HL-60/S4 treated with retinoic acid at 250 ng/mL for 4 days and 3 days (cell line): ENCODE data around the gene GINS2.

Experiments used
- in situ Hi-C: fragments of 300-500 bp; cut with MboI; formaldehyde crosslinking; loops from 2 replicates; pipeline ENCODE4 v1.7.0; 2022; ENCODE audit warnings: low sequenced_read_pairs

Gene GINS2

DNA sequence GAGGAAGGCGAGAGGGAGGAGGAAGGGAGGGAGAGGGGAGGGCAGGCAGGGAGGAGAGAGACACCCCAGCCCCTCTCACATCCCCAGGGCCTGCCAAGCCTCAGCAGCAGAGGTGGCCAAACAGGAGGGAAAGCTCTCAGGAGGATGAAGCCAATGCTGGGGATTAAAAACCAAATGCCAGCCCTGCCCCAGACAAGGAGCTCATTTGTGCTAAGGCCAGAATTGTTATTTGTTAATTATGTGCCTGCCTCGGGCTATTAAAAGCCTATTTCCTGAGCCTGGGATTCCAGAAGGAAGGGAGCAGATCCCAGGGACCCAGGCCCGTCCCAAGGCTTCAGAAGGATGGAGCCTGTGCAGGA lies 27.9 kb upstream of the GINS2 start:
- in situ Hi-C loops = no loop called here

DNA sequence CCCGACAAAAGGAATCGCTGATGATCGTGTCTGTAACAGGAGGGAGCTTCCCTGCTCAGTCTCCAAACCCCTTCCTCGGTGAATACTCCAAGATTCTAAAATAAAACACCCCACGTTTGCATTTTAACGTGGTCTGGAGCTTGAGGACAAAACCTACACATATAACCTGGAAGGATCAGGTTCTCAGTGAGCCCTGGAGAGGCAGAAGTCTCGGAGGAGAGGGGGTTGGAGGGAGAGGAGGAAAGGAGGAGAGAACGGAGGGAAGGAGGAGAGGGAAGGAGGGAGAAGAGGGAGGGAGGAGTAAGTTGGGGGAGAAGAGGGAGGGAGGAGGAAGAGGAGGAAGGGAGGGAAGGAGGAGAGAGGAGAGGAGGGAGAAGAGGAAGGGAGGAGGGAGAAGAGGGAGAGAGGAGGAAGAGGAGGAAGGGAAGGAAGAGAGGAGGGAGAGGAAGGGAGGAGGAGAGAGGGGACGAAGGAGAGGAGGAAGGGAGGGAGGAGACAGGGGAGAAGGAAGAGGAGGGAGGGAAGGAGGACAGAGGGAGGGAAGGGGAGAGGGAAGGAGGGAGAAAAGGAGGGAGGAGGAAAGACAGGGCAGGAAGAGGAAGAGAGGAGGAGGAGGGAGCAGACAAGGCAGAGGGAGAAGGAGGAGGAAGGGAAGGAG lies 27.4 kb upstream of the GINS2 start:
- in situ Hi-C loops = no loop called here

DNA sequence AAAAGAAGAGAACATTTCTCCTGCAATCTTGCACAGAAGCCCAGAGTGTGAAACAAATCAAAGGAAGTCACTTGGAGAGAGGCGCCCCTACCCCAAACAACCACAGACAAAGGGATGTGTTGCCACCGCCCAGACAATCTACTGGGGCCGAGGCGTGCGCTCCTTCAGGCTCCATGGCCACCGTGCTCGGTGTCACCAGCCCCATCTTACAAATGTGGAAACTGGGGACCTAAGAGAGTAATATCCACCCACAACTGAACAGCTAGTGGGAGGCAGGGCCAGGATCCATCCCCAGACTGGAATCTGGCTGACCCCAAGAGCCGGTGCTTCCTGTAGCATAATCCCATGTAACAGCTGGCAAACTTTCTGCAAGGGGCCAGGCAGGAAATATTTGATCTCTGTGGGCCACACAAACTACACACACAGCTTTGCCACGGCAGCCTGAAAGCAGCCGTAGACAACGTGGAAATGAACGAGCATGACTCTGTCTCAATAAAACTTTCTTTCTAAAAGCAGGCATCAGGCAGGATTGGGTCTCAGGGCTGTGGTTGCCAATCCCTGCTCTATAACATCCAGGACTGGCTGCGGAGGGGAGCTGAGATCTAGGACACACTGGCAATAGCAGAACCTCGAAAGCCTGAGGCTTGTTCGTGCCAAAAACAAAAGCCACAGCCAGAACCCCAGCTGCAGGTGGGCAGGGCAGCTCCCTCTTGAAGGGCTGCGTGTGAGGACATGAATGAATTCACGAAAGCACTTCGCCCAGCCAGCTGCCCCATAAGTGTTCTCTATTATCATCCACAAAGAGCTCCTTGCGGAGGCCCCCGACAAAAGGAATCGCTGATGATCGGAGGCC lies 26.6 kb upstream of the GINS2 start:
- in situ Hi-C loops = no loop called here

DNA sequence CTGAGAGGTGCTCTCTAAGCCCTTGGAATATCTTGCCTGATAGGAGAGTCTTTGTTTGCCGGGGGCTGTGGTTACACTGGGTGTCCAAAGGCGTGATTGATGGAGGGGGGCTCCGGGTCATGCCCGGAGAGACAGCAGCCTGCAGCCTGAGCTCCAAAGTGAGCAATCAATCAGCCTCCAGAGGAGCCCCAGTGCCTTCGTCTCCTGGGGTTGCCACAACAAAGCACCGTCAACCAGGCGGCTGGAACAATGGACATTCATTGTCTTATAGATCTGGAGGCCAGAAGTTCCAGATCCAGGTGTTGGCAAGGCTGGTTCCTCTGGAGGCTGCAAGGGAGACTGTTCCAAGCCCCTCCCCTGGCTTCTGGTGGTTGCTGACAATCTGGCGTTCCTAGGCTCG lies 24.0 kb upstream of the GINS2 start:
- in situ Hi-C loops = no loop called here

DNA sequence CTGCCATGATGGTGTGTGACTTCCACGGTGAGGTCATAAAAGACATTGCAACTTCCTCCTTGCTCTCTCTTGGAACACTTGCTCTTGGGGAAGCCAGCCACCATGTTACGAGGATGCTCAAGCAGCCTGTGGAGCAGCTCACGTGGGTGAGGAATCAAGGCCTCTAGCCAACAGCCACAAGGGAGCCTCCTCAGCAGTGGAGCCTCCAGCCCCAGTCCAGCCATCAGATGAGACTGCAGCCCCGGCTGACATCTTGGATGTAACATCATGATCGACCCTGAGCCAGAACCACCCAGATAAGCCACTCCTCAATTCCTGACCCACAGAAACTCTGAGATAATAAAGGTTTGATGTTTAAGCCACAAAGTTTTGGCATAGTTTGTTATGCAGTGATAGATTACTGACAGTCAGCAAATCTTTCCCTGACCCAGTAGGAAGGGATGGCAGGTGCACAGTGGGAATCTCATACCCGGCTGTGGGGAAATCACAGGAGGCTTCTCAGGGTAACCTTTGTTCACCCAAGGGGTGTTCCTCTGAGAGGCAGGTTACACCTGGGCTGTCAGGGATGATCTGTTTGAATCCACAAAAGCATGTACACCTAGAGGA lies 23.3 kb upstream of the GINS2 start:
- in situ Hi-C loops = no loop called here

DNA sequence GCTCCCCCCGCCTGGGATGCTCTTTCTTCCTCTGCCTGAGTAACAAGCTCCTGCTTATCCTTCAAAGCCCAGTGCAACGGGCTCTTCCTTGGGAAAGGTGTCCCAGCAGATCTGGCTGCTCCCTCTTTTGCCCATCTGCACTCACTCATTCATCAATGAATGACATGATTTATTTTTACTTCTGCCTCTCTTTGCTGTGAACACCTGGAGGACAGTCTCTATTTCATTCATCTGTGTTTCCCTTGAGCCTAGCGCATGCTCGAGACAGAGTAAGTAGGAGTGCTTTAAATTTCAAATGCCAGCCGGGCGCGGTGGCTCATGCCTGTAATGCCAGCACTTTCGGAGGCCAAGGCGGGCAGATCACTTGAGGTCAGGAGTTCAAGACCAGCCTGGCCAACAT lies 22.0 kb upstream of the GINS2 start:
- in situ Hi-C loops = no loop called here

DNA sequence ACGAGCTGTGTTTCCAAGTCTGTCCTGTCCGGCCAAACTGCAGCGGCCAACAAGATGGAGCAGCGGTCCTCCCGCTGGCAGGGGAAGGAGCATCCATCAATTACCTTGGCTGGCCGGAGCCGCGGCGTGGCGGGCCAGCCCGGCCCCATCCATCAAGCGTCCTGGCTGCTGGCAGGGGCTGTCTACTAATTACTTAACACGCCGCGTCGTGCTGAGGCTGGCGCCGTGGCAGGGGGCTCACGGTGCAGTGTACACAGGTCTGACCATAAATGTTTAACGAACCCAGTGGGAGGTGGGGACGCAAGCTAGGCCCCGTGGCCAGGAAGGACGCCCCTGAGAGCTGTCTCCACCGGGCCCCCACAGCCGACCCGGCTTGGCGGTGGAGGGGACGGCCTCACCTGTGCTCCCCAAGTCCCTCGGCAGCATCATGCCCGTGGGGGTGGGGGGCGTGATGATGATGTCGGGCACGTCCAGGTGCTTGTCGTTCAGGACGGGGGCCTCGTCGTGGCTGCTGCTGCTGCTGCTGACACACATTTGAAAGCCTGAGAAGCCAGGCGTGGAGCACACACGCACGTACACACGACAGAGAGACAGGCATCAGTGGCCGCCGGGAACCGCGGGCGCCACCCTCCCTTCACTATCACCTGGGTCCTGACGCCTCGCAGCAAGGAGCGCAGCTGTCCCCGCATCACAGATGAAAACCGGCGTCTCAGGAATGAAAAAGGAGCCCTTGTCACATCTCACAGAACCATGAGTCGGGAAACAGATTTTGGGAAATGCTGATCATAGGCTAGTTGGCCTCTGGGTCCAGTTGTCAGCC lies 21.2 kb upstream of the GINS2 start:
- in situ Hi-C loops = no loop called here

DNA sequence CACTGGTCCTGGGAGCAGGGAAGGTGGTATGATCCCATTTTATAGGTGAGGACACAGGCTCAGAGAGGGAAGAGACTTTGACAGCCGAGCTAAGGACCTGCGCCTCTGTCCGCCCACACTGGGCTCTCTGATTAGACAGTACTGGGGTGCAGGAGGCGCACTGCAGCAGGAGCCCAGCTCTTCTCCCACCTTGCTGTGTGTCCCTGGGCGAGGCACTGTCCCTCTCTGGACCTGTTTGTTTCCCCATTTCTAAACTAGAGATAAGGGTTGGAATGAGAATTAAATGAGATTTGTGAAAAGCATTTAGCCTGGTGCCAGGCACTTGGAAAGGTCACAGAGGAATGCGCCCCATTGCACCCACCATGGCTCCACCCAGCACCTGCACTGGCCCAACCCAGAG lies 19.6 kb upstream of the GINS2 start:
- in situ Hi-C loops = no loop called here

DNA sequence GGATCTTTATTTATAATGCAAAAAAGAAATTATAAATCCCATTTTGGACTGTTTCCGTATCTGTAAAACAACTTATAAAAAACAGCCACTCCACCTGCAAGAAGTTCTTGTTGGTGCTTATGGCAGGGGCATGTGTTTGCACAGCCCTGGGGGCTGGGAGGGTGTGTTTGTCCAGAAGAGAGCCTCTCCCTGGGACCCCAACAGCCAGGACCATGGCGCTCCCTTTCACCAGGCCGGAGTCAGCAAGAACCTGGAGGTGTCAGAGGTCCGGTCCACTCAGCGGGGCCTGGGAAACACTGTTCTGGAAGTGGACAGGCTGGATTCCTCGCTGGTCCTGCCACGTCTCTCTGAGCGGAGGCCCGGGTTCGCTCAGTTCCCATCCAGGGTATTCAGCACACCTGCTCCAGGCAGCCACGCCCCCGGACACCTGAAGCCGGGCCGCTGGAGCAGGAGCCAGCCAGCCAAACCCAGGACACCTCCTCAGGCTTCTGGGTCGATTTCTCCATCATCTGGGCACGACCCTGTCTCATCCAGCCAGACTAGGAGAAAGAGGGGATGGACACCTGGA lies 18.9 kb upstream of the GINS2 start:
- in situ Hi-C loops = no loop called here

DNA sequence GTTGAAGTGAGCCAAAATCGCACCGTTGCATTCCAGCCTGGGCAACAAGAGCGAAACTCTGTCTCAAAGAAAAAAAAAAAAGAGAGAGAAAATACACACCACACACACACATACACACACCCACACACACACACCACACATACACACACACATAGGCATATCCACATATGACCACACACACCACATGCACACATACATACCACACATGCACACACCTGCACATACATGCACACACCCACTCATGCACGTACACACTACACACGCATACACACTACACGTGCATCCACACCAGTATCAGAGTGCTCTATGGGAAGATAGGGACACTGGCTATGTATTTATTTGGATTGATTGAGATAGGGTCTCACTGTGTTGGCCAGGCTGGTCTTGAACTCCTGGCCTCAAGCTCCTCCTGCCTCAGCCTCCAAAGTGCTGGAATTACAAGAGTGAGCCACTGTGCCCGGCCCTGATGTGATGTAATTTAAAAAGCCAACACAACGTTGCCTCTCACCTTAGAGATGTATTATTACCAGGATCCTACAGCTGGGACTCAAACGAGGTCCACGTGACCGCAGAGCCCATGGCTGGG lies 17.8 kb upstream of the GINS2 start:
- in situ Hi-C loops = no loop called here

DNA sequence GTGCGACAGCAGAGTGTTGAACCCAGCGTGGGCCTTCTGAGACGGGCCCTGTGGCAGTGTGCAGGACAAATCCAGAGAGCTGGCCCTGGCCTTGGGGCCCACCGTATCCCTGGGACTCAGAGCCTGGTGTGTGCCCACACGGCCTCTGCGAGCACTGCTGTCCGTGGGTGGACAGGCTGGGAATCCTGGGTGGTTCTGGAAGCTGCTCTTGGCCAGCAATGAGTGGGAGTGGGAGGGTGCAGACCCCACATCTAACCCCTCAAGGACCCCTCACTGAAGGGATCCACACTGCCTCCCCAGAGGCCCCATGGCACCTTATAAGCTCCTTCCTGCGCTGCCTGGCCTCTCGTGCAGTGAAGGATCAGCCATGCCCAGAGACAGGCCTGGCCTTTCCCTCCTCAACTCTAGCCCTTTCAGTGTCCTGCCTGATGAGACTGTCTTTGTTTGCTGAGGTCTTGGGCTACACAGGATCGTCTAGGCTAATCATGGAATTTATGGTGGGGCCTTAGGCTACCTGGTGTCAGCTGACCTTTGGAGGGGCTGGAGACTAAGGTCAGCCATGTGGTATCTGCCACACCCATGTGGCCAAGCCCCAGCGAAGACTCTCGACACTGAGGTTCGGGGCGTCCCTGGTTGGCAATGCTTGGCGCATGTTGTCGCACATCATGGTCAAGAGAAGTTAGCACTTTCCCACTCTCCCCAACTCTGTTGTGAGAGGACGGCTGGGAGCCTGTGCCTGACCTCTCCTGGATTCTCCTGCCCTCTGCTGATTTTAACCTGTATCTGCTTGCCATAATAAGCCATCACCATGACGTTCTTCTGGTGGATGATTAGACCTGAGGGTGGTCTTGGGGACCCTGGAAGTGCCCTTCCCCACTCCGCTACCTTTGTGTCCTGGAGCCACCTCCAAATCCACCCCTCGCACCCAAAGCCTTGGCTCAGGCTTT lies 16.4 kb upstream of the GINS2 start:
- in situ Hi-C loops = no loop called here

DNA sequence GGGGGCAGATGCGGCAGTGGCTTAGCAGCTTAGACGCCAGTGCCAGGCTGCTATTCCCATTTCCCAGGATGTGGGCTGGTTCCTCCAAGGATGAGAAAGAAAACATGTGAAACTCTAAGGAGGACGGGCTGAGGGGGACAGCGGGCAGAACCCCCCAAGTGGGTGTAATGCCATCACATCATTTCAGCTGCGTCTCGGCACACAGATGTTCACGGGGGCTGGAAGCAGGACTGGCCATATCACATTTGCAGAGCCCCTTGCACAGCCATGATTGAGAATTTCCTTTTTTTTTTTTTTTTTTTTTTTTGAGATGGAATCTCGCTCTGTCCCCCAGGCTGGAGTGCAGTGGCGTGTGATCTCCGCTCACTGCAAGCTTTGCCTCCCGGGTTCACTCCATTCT lies 15.3 kb upstream of the GINS2 start:
- in situ Hi-C loops = no loop called here

DNA sequence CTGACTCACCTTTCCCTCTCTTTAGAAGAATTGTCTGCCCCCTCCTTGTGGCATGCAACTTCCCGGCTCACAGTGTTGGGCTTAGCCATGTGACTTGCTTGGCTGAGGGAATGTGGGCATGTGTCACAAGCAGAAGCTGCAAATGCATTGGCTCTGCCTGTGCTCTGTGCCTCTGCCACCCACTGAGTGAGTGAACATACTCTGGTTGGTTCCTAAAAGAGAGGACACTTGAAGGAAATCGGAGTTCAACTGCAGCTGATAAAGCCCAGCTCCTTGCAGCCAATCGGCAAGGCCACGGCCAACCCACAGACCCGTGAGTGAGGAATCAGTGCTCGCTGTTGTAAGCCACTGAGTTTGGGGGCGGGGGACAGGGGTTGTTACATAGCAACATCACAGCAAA lies 10.9 kb upstream of the GINS2 start:
- in situ Hi-C loops = no loop called here

DNA sequence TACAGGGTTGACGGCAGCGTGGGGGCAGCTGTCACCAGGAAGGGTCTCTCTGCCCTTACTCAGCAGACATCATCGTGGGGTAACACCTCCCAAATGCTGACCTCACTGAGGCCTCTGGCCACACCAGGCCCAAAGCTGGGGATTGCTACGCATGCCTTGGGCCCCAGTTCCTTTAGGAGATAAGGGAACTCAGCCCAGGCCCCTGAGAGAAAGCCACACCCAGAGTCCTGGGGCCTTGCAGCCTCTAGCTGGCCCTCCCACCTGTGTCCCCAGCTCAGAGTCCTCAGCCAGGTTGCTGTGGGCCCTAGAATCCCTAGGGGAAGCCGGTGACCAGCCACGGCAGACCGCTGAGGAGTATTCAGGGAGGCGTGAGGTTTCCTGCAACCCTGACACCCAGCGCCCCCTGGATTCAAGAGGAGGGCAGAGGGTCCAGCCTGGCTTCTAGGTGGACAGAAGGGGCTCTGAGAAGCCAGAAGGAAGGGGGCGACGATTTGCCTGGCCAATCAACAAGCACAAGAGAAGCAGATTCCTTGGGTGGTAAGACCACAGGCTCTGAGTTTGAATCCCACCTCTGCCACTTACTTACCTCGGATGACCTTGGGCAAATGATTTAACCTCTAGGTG lies 10.3 kb upstream of the GINS2 start:
- in situ Hi-C loops = no loop called here

DNA sequence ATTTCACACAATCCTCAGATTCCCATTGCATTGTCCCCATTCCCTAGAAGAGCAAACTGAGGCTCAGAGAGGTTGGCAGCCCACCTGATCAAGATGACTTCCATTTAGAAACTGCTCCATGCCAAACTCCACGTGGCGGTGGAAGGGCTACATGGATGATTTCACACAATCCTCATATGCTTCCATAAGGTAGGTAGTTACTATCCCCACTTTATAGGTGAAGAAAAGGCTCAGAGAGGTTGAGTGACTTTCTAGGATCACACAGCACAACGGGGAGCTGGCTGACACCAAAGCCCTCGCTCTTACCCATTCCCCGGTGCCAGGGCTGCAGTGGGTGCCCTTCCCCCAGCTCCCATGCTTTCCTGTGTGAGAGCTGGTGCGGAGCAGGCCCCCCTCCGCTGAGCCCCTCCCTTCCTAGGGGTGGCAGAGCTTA lies 9.7 kb upstream of the GINS2 start:
- in situ Hi-C loops = no loop called here

DNA sequence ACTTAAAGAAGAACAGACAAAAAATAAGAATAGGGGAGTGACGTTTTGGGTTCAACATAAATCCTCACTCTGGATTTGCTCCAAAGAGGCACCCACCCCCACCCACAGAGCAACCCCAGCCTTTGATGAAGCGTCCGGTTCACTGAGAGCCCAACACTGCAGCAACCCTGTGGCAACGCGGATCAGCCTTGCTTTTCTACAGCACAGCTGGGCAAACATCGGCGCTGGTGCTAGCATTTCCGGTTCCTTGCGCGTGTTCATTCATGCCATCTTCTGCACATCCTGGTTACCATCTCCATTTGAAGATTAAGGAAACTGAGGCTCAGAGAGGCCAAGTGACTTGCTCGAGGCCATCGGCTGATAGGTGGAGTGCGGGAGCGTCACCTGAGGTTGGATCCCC lies 8.7 kb upstream of the GINS2 start:
- in situ Hi-C loops = no loop called here

DNA sequence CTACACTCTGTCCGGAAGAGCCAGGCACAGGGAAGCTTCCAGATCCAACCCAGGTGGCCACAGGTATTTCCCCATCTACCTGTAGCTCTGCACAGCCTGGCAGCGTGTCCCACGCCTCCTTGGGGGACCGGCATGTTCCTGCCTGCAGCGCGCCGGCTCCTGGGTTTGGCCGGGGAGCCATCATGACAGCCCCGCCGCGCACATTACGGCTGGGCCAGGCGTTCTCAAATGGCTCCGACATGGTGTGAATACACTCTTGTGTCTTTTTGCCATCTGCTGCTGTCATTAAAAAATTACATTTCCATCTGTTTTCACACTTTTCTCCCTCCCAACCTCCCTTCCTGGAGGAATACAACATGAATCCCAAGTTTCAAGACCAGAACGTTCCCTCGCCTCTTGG lies 8.0 kb upstream of the GINS2 start:
- in situ Hi-C loops = no loop called here

DNA sequence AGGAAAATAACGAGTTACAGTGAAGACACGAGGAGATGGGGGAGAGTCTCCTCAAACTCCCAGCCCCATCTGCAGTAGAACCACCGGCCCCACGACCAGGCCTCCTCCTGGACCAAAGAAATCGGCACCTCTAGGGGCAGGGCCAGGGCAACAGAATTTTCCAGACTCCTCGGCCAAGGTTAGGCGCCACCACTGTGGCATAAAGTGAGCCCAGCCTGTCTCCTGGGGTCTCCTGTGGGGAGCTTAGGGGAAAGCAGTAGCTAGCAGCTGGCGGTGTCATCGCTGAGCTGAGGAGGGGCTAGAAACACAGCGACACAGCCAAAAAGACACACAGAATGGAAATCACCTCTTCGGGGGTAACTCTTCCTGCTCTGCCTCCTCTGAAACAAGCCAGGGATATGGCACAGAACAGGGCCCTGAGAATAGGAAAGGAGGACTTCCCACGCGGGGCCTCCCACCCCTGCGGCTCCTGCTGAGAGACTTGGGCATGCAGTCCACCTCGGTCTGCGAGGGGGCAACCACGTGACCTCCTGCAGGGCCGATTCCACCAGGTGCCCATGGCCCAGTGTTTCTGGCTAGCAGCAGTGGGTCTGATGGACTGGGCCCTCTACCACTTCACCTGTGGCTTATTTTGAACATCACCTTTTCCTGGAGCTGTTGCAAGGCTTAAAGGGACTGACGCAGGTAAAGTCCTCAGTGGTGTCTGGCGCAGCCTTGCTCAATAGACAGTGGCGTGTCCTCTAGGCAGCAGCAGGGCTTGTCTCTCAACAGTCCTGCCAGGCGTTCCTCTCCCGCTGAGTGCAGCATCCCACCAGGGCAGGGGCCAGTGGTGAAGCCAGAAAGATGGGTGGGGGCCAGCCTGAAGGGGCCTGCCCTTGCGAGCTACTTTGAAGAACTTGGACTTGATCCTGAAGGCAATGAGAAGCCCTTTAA lies 6.7 kb upstream of the GINS2 start:
- in situ Hi-C loops = no loop called here
